Activated naive CD8-positive, alpha-beta T cell treated with anti-CD3 and anti-CD28 coated beads, Interleukin-2, amount 50 U/mL, for 24 hours (primary cell): Measurements from ENCODE around the gene PGRMC2.
"Not testable (repeated sequence)": the region's sequence is repeated elsewhere in the genome, so short reads cannot be mapped to it uniquely, and the experiment has no call there.

Source experiments
- ATAC-seq: fragments of 150-1000 bp; cut with Tn5 transposase; one replicate; pipeline ENCODE4 v1.10.0; 2021
- DNase-seq: peaks from one replicate; pipeline ENCODE4 v3.0.0; 2021
- H3K27ac Mint-ChIP-seq: one replicate; pipeline ENCODE4 v1.8.0; 2021; ENCODE audit warnings: mild to moderate bottlenecking, mixed read lengths
- H3K27me3 Mint-ChIP-seq: one replicate; pipeline ENCODE4 v1.8.0; 2021; ENCODE audit warnings: mixed read lengths
- H3K36me3 Mint-ChIP-seq: one replicate; pipeline ENCODE4 v1.8.0; 2021; ENCODE audit warnings: low read depth, mixed read lengths
- H3K4me1 Mint-ChIP-seq: one replicate; pipeline ENCODE4 v1.8.0; 2021; ENCODE audit warnings: mixed read lengths
- H3K4me3 Mint-ChIP-seq: one replicate; pipeline ENCODE4 v1.8.0; 2021; ENCODE audit warnings: mild to moderate bottlenecking, moderate library complexity, mixed read lengths
- H3K9me3 Mint-ChIP-seq: one replicate; pipeline ENCODE4 v1.8.0; 2021; ENCODE audit warnings: mixed read lengths

Gene PGRMC2

DNA sequence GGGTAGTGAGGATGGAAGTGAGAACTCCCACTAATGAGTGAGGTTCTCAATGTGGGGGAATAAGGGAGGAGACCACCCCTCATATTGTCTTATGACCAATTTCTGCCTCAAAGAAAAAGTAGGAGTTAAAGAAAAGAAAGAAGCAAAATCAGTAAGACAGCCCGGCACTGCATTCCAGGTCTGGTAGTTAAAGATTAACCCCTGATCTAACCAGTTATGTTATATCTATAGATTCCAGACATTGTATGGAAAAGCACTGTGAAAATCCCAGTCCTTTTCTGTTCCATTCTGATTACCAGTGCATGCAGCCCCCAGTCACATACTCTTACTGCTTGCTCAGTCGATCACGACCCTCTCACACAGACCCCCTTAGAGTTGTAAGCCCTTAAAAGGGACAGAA lies 20.4 kb downstream of the PGRMC2 start:
- H3K27me3 Mint-ChIP-seq, DNase-seq, H3K27ac Mint-ChIP-seq, H3K4me1 Mint-ChIP-seq, H3K4me3 Mint-ChIP-seq, ATAC-seq: not testable (repeated sequence)
- Mint-ChIP-seq H3K9me3 (peaks cover 14% of the 10 kb centered on the region), H3K36me3 (peaks cover 10% of the 10 kb centered on the region)

- peaks cover 14% of the 10 kb centered on the region for H3K9me3 Mint-ChIP-seq
- not testable (repeated sequence) for ATAC-seq, H3K4me3 Mint-ChIP-seq, H3K36me3 Mint-ChIP-seq, H3K27ac Mint-ChIP-seq, H3K27me3 Mint-ChIP-seq, H3K4me1 Mint-ChIP-seq, DNase-seq
These were observed 22.1 kb downstream of the PGRMC2 start for GRCh38 chr4:128265550-128265949.

DNA sequence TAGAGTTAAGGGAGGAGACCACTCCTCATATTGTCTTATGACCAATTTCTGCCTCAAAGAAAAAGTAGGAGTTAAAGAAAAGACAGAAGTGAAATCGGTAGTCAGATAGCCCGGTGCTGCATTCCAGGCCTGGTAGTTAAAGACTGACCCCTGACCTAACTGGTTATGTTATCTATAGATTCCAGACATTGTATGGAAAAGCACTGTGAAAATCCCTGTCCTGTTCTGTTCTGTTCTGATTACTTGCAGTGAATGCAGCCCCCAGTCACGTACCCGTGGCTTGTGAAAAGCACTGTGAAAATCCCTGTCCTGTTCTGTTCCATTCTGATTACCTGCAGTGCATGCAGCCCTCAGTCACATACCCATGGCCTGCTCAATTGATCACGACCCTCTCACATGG lies 27.7 kb downstream of the PGRMC2 start:
- not testable (repeated sequence) for H3K36me3 Mint-ChIP-seq, H3K27ac Mint-ChIP-seq, H3K4me1 Mint-ChIP-seq, H3K27me3 Mint-ChIP-seq, DNase-seq, ATAC-seq, H3K4me3 Mint-ChIP-seq, H3K9me3 Mint-ChIP-seq

- not testable (repeated sequence) for H3K27ac Mint-ChIP-seq, H3K4me3 Mint-ChIP-seq, H3K4me1 Mint-ChIP-seq, ATAC-seq, DNase-seq, H3K36me3 Mint-ChIP-seq, H3K9me3 Mint-ChIP-seq
- H3K27me3 Mint-ChIP-seq: peaks cover 11% of the 10 kb centered on the region
These were observed 29.4 kb downstream of the PGRMC2 start for GRCh38 chr4:128258166-128258565.

DNA sequence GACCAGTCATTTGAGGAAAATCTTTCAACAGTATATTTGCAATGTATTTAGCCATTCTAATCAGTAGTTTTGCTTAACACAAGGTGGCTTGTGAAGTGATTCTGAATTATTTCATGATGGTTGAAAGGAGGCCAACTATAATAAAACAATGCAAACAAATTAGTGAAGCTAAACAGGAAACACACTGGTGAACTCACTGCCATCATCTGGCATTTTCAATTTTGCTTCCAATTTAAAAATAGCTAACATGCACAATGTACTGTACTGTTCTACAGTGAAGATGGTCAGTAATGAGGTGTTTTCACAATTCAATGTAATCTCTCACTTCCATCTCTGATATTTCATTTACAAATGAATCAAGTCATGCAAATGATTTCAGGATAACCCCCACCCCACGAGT lies 31.1 kb downstream of the PGRMC2 start:
- no peak for DNase-seq
- Mint-ChIP-seq H3K27ac (no peak overlapping the region), H3K9me3 (no peaks in the 10 kb centered on the region)

GRCh38 chr4:128255906-128256305 lies 31.7 kb downstream of the PGRMC2 start:
- H3K27ac Mint-ChIP-seq: no peak overlapping the region

More for the DNA sequence above, 31.1 kb downstream of the PGRMC2 start:
- no peaks in the 10 kb centered on the region for H3K4me1 Mint-ChIP-seq
- H3K27me3 Mint-ChIP-seq: peaks cover 11% of the 10 kb centered on the region
- ATAC-seq: no peak
- H3K4me3 Mint-ChIP-seq: no peak overlapping the region
- no peaks in the 10 kb centered on the region for H3K36me3 Mint-ChIP-seq

DNA sequence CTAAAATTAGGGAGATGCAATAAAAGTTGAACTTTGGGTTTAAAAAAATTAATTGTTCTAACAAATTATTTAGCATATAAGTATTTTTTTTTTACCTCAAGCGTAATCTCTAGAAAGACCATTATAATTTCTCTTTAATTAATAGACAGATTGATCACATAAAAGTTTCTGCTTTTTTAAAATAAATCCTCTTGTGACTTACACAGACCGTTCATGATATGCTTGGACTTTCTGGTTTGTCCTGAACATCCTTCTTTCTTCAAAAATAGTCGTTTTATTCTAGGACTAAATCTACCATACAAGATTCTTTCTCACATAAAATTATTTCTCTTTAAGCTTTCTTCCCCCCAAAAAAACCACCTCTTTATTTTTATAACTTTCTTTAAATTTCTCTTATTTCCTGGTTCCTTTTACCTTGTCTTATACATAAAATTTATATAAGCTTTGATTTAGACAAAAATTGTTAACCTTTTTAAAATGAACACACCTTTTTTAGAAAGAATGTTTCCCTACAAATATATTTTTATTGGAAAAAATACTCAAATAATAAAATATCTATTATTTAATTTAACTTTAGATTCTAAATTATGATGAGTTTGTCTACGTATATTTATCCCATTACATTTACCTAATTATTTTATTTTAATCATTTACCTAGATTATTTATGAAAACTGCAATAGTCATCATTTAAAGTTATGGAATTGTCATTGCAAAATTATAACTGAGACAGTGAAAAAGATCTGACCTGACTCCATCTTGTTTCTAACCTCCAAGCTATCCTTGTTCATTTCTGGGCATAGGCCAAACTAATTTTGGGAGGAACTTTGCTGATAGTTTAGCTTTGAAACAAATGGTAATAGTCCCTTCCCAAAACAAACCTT lies 37.6 kb downstream of the PGRMC2 start:
- Mint-ChIP-seq H3K36me3 (no peaks in the 10 kb centered on the region), H3K9me3 (peaks cover 16% of the 10 kb centered on the region), H3K27me3 (peaks cover 5% of the 10 kb centered on the region), H3K27ac (no peak overlapping the region), H3K4me3 (no peak overlapping the region), H3K4me1 (no peaks in the 10 kb centered on the region)
- ATAC-seq (no peak), DNase-seq (no peak)

More at GRCh38 chr4:128255906-128256305, 31.7 kb downstream of the PGRMC2 start:
- no peaks in the 10 kb centered on the region for H3K9me3 Mint-ChIP-seq
- H3K4me1 Mint-ChIP-seq: no peaks in the 10 kb centered on the region
- DNase-seq (no peak), ATAC-seq (no peak)
- H3K27me3 Mint-ChIP-seq: peaks cover 9% of the 10 kb centered on the region
- no peak overlapping the region for H3K4me3 Mint-ChIP-seq
- H3K36me3 Mint-ChIP-seq: no peaks in the 10 kb centered on the region

DNA sequence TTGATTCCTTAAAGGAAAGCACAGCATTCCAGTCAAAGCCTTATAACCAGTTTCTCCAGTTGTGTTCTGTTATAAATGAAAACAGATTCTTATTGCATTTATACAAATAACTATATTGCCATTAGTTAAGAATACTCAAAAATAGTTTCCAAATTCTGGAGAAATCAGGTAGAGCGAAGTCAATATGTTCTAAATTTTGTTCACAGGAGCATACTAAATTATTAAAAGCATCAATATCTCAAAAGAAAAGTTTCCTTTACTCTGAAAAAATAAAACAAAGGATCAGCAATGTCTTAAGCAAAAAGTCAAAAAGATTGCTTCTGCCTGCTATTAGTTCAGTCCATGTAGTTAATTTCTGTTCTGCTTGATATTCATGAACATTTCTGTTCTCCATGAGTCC lies 39.7 kb downstream of the PGRMC2 start:
- DNase-seq (no peak), ATAC-seq (no peak)
- no peak overlapping the region for H3K4me3 Mint-ChIP-seq
- H3K9me3 Mint-ChIP-seq: peaks cover 16% of the 10 kb centered on the region
- no peaks in the 10 kb centered on the region for H3K27me3 Mint-ChIP-seq
- no peaks in the 10 kb centered on the region for H3K4me1 Mint-ChIP-seq
- no peaks in the 10 kb centered on the region for H3K36me3 Mint-ChIP-seq
- no peak overlapping the region for H3K27ac Mint-ChIP-seq

DNA sequence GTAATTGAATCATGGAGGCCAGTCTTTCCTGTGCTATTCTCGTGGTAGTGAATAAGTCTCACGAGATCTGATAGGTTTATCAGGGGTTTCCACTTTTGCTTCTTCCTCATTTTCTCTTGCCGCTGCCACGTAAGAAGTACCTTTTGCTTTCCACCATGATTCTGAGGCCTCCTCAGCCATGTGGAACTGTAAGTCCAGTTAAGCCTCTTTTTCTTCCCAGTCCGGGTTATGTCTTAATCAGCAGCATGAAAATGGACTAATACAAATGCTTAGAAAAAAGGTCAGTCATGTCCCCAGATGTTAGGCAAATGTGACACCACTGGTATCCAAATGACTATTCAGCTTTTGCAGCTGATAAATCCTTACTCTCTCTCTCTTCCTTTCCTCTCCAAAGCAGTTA lies 42.2 kb downstream of the PGRMC2 start:
- H3K4me1 Mint-ChIP-seq, H3K27ac Mint-ChIP-seq, H3K27me3 Mint-ChIP-seq, DNase-seq, H3K36me3 Mint-ChIP-seq, H3K4me3 Mint-ChIP-seq, ATAC-seq: not testable (repeated sequence)
- H3K9me3 Mint-ChIP-seq: peaks cover 14% of the 10 kb centered on the region

DNA sequence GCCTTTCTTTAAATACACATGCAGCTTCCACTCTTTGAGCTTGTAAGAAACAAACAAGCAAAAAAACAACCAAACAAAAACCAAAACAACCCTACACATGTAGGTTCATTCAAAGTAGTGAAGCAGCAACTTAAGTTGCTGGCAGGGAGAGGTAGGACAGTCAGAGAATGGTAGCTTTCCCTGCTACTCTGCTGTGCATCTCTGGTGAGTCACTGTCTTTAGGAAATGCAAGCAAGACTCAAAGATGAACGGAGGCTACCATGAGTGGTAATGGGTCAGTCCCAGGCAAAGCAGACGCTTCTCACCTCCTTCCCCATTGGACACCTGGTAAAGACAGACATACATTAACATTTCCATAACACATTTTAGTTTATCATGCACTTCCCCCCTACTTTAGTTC lies 43.2 kb downstream of the PGRMC2 start:
- Mint-ChIP-seq H3K4me1 (no peaks in the 10 kb centered on the region), H3K27ac (no peak overlapping the region), H3K9me3 (peaks cover 10% of the 10 kb centered on the region), H3K36me3 (no peaks in the 10 kb centered on the region), H3K4me3 (no peak overlapping the region), H3K27me3 (peaks cover 2% of the 10 kb centered on the region)
- ATAC-seq (no peak), DNase-seq (no peak)

DNA sequence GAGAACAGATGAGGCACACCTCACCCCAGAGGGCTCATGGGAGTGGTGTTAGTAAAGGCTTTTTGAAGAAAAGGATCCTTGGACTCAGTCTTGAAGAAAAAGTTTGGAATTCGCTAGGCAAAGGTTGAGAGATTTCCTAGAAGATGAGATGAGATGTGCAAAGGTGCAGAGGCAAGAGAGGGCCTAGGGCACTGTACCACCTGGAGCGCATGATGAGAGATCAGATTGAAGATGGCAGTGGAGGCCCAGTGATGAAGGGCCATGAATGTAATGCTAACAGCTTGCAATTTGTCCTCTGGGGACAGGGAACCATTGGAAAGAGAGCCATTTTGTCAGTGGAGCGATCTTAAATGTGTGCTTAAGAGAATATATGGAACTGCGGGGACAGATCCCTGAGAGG lies 45.0 kb downstream of the PGRMC2 start:
- Mint-ChIP-seq H3K9me3 (peaks cover 4% of the 10 kb centered on the region), H3K36me3 (no peaks in the 10 kb centered on the region), H3K4me1 (no peaks in the 10 kb centered on the region), H3K27ac (no peak overlapping the region), H3K27me3 (peaks cover 2% of the 10 kb centered on the region), H3K4me3 (no peak overlapping the region)
- DNase-seq (no peak), ATAC-seq (no peak)

- DNase-seq (no peak), ATAC-seq (no peak)
- Mint-ChIP-seq H3K27me3 (peaks cover 2% of the 10 kb centered on the region), H3K36me3 (no peaks in the 10 kb centered on the region), H3K9me3 (peaks cover 4% of the 10 kb centered on the region), H3K4me3 (no peak overlapping the region), H3K4me1 (no peaks in the 10 kb centered on the region), H3K27ac (no peak overlapping the region)
These were observed 45.6 kb downstream of the PGRMC2 start for GRCh38 chr4:128241981-128242380.

DNA sequence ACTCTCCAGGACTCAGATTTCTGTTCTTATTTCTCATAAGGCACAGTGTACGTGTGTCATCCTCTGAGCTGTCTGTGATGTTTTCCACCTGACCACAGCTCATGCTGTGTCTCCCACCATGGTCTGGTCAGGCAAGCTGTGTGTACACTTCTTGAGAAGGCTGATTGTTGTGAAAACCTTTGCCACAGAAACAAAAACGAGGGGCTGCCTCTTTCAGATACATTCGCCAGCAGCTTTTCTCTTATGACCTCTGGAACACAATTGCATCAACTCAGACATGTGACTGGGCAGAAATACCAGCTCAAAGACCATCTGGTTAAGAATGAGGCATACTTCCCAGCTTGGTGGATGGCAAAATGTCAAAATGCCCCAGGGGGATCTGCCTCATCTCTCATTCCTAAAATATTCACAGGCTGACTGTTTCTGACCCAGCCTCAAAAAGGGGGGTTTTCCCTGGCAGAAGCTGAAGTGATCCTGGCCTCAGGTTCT lies 46.1 kb downstream of the PGRMC2 start:
- DNase-seq (no peak), ATAC-seq (peak; percentile 52)
- no peak overlapping the region for H3K27ac Mint-ChIP-seq
- H3K9me3 Mint-ChIP-seq: peaks cover under 1% of the 10 kb centered on the region
- H3K4me1 Mint-ChIP-seq: no peaks in the 10 kb centered on the region
- H3K4me3 Mint-ChIP-seq: no peak overlapping the region
- no peaks in the 10 kb centered on the region for H3K36me3 Mint-ChIP-seq
- H3K27me3 Mint-ChIP-seq: peaks cover 2% of the 10 kb centered on the region

DNA sequence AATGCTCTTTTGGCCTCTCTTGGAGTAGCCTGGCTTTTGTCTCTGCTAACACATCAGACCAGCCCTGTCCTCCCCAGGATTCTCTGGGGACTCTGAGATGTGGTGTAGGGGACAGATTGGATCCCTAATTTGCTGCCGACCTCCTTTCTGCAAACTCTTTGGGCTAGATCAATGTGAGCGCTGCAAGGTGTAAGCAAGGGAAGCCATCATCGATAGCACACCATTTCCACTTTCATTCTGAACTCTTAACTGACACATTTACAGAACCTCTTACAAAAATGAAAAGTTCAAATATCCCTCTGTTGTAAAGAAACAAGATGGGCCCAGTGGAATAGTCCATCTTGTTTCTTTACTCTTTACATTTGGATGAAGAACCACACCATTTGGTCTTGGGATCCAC lies 46.6 kb downstream of the PGRMC2 start:
- H3K9me3 Mint-ChIP-seq: no peaks in the 10 kb centered on the region
- peaks cover 2% of the 10 kb centered on the region for H3K27me3 Mint-ChIP-seq
- DNase-seq (no peak), ATAC-seq (no peak)
- no peaks in the 10 kb centered on the region for H3K4me1 Mint-ChIP-seq
- H3K27ac Mint-ChIP-seq: no peak overlapping the region
- no peaks in the 10 kb centered on the region for H3K36me3 Mint-ChIP-seq
- H3K4me3 Mint-ChIP-seq: no peak overlapping the region

DNA sequence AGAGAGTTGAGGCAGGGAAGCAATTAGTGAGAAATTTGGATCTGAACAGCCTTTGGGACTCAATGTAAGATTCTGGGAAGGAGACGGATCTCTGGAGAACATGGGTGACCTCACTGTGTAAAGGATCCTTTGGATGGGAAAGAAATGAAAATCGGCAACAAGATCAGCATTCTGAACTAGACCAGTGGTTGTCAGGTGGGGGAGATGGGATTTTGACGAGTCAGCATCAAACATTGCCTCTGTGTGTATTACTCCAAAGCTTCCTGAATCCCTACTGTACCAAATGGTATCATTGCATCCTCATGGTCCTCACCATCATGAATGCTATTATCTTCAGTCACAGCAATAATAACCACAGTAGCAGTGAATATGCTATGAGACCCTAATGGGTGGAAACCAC lies 52.8 kb downstream of the PGRMC2 start:
- no peak for ATAC-seq
- no peak for DNase-seq
- no peaks in the 10 kb centered on the region for H3K9me3 Mint-ChIP-seq
- H3K27ac Mint-ChIP-seq: no peak overlapping the region
- no peaks in the 10 kb centered on the region for H3K36me3 Mint-ChIP-seq
- H3K27me3 Mint-ChIP-seq: peaks cover 2% of the 10 kb centered on the region
- no peak overlapping the region for H3K4me3 Mint-ChIP-seq
- H3K4me1 Mint-ChIP-seq: no peaks in the 10 kb centered on the region
